ENCODE data around the gene ABHD16B. TPM values are rescaled to one million over a fixed set of nuclear protein-coding genes. Genes with fewer than 3 reads are reported as not detected.

ABHD16B gene
- polyA plus RNA-seq, 1 experiment = not detected

DNA sequence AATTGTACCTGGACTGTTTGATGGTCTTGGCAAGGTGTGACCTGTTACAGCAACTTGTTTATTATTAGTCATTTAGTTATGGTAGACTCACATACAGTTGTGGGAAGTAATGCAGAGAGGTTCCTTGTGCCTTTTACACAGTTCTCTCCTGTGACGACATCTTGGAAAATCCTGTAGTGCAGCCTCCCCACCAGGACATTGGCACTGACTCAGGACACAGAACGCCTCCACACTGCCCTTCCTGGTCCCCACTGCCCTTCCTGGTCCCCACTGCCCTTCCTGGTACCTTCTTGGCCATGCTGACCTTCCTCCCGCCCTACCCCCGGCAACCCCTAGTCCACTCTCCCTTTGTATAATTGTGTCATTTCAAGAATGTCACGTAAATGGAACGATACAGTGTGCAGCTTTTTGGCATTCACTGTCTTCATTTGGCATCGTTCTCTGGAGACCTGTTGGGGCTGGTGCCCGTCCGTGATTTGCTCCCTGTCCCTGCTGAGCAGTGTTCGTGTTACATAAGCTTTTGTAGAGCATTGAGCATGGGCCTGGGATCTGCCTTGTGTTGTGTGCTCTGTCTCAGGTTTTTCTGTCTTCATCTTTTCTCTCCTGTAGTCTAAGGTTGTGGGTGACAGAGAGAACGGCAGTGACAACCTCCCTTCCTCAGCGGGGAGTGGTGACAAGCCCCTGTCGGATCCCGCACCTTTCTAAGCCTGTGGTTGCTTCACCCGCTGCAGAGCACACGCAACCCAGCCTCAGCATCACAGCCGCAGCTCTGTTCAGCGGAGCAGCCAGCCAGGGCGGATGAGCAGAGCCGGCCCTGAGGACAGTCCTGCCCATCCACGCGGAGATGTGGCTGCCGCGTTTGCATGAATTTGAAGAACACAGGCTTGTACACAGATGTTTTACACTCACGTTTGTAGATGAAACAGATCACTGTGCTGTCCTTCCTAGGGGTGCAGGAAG is 28.2 kb downstream of the ABHD16B start:
- Histone ChIP-seq H3K9me3 (ENCODE audit: control insufficient read depth, insufficient read depth, low read length) (no peaks in the 10 kb centered on the region; the same call in 1 of the 2 replicates), H3K27me3 (ENCODE audit: control insufficient read depth, insufficient read depth, low read length) (no peaks in the 10 kb centered on the region), H3K4me3 (ENCODE audit: low read depth, low read length) (no peak overlapping the region), H3K27ac (ENCODE audit: low read depth, low read length) (no peak overlapping the region)
- TF ChIP-seq, protein P1, sequence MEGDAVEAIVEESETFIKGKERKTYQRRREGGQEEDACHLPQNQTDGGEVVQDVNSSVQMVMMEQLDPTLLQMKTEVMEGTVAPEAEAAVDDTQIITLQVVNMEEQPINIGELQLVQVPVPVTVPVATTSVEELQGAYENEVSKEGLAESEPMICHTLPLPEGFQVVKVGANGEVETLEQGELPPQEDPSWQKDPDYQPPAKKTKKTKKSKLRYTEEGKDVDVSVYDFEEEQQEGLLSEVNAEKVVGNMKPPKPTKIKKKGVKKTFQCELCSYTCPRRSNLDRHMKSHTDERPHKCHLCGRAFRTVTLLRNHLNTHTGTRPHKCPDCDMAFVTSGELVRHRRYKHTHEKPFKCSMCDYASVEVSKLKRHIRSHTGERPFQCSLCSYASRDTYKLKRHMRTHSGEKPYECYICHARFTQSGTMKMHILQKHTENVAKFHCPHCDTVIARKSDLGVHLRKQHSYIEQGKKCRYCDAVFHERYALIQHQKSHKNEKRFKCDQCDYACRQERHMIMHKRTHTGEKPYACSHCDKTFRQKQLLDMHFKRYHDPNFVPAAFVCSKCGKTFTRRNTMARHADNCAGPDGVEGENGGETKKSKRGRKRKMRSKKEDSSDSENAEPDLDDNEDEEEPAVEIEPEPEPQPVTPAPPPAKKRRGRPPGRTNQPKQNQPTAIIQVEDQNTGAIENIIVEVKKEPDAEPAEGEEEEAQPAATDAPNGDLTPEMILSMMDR (IDR thresholded peaks at IDR 0.05; ENCODE audit: low read depth, low read length) = no peak
- POLR2A ChIA-PET = interaction anchor here (0.7 kb wide), 1 partner anchor 66 kb away, joined by 3 read pairs; no protein-coding TSS in a partner anchor
- DNase-seq (ENCODE audit: low read depth, low spot score) = no peak
- CTCF ChIA-PET = no interaction called here

DNA sequence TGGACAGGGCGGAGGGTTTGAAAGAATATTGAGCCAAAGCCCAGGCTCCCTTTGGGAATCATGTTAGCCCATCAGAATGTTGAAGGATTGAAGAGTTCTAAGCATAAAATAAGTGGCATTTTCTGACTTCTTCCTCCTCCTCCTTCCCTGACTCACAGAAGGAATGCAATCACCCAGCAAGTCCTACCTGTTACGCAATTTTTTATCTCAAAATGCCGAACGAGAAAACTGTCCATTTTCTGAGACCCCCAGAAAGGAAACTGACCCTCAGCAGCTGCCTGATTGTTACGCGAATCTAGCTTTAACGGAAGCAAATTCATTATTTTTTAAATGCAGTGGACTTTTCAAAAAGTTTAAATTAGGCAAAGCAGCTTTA is 28.9 kb downstream of the ABHD16B start:
- Histone ChIP-seq H3K9me3 (ENCODE audit: control insufficient read depth, insufficient read depth, low read length) (no peaks in the 10 kb centered on the region; the same call in 1 of the 2 replicates), H3K4me3 (ENCODE audit: low read depth, low read length) (no peak overlapping the region), H3K27ac (ENCODE audit: low read depth, low read length) (no peak overlapping the region), H3K27me3 (ENCODE audit: control insufficient read depth, insufficient read depth, low read length) (no peaks in the 10 kb centered on the region)
- DNase-seq (ENCODE audit: low read depth, low spot score) = no peak
- ChIA-PET POLR2A (interaction anchor here (0.7 kb wide), 1 partner anchor 65 kb away, joined by 3 read pairs; no protein-coding TSS in a partner anchor), CTCF (no interaction called here)
- TF ChIP-seq, protein P1 (IDR thresholded peaks at IDR 0.05; ENCODE audit: low read depth, low read length) = no peak

- H3K4me3 ChIP-seq (ENCODE audit: low read depth, low read length) = no peak overlapping the region
- H3K27ac ChIP-seq (ENCODE audit: low read depth, low read length) = no peak overlapping the region
- H3K9me3 ChIP-seq (ENCODE audit: control insufficient read depth, insufficient read depth, low read length) = no peaks in the 10 kb centered on the region; the same call in 1 of the 2 replicates
- TF ChIP-seq, protein P1 (IDR thresholded peaks at IDR 0.05; ENCODE audit: low read depth, low read length) = no peak
- ChIA-PET POLR2A (interaction anchor here (0.7 kb wide), 1 partner anchor 65 kb away, joined by 3 read pairs; no protein-coding TSS in a partner anchor), CTCF (no interaction called here)
- H3K27me3 ChIP-seq (ENCODE audit: control insufficient read depth, insufficient read depth, low read length) = no peaks in the 10 kb centered on the region
- DNase-seq (ENCODE audit: low read depth, low spot score) = no peak
Measured at GRCh38 chr20:63890616-63891015, 29.3 kb downstream of the ABHD16B start.

DNA sequence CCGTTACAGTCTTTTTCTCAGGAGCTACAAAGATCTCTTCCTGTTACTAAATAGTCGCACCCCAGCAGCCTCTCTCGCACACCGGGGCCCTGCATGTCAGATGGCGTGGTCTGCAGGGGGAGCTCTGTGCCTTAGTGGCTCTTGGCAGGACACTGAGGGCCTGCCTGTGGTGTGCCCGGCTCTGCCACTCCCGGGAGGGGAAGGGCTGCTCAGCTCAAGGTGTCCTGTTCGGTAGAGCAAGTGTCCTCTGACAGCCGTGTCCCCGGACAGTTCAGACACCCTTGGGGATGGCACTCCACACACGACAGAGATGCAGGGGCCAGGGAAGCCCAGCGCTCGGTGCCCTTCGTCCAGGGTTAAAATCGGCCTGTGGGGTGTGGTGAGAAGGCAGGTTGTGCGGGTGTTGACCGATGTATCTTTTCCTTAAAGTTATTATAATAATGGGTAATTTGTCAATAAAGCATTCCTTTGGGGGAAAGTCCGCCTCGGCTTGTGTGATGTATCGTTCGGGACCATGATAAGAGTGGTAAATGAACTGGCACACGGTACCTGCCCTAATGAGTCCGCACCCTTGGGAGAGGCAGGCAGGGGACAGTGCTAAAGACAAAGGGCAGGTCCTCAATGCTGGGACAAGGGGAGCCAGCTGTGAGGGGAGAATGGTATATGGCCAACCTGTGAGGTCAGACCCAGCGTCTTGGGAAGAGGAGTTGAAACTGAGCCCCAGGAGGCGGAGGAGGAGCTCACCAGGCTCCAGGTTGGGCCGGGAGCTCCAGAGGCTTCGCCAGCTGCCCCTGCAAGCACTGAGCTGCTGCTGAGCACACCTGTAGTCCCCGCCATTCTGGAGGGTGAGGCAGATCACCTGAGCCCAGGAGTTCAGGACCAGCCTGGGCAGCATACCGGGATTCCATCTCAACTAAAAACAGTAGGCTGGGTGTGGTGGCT is 30.0 kb downstream of the ABHD16B start:
- no peaks in the 10 kb centered on the region for H3K27me3 ChIP-seq (ENCODE audit: control insufficient read depth, insufficient read depth, low read length)
- CTCF ChIA-PET = no interaction called here
- TF ChIP-seq, protein P1 (IDR thresholded peaks at IDR 0.05; ENCODE audit: low read depth, low read length) = no peak
- no peak for DNase-seq (ENCODE audit: low read depth, low spot score)
- H3K27ac ChIP-seq (ENCODE audit: low read depth, low read length) = no peak overlapping the region
- no peak overlapping the region for H3K4me3 ChIP-seq (ENCODE audit: low read depth, low read length)
- no peaks in the 10 kb centered on the region; the same call in 1 of the 2 replicates for H3K9me3 ChIP-seq (ENCODE audit: control insufficient read depth, insufficient read depth, low read length)
- POLR2A ChIA-PET = no interaction called here

Measured in AG04450 (cell line).